ENCODE measurements around the gene CPT1B. TPM values are rescaled to one million over a fixed set of nuclear protein-coding genes. Genes with fewer than 3 reads are reported as not detected.

CPT1B gene
- total and polyA plus RNA-seq, 2 of the 4 experiments (the other 2 are of a cell fraction): 0.36 to 1.8 TPM

DNA sequence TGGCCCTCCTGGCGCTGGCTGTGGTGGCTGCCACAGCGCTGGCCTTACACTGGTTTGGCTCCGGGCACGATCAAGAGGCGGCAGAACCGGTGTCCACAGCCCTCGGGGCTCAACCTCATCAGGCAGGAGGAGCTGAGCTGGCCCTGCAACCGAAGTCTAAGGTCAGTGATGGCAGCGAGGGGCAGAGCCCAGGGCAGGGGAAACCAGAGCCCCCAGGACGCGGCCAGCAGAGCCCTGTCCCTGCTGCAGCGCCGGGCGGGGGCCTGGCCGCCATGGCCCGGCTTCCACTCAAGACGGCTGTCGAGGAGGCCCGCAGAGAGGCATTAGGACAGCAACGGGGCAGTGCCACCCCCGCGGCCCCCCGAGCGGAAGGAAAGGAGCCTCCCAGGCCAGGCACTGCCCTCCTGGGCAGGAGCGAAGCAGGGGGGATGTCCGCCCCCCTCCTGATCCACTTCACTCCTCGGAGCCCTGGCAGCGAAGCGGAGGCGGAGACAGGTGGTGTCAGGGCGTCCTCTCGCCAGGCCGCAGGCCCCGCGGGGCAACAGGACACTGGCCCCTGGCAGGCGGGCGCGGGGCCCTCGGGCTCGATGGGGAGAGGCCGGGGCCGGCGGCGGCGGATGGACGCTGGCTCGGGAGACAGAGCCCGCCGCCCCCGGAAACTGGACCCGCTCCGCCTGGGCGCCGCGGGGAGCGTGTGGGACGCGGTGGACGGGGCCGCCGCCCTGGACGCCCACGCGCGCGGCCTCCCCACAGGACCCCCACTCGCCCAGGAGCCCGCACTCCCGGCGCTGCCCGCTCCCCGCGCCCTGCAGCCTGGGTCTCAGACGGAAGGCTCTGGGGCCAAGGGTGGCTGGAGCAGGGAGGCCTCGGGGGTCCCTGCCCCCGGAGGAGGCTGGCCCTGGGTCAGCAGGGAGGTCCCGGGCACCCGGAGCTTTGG lies 31.6 kb downstream of the CPT1B start:
- 50% methylated on average over 44 of the region's 78 CpGs; no CpG with 5 or more reads in 1 of the 2 experiments for WGBS, 2 experiments (ENCODE audit: extremely low coverage in 2 of 2, insufficient read length in 1 of 2)
- intact Hi-C loops (cut with micrococcal nuclease): no loop called here
- Histone ChIP-seq H2BK20ac (ENCODE audit: low read depth, low read length) (no peak overlapping the region), H4K8ac (ENCODE audit: low read depth in 2 of 2, low read length in 2 of 2) (no peak overlapping the region), H2AFZ (replicated peaks; ENCODE audit: low read length, poor library complexity) (no peak overlapping the region), H3K27ac (ENCODE audit: insufficient read depth, low read length) (no peak overlapping the region), H4K20me1 (ENCODE audit: insufficient read depth, low read length) (no peaks in the 10 kb centered on the region), H3K9ac (ENCODE audit: low read depth, low read length) (no peak overlapping the region), H3K18ac (ENCODE audit: low read depth, low read length) (no peak overlapping the region; the same call in 1 of the 2 replicates), H2BK120ac (ENCODE audit: low read depth, low read length) (no peak overlapping the region), H2AK5ac (ENCODE audit: low read depth, low read length) (no peak overlapping the region; the same call in 1 of the 2 replicates), H3K79me1 (ENCODE audit: low read depth in 1 of 2, low read length in 2 of 2) (no peaks in the 10 kb centered on the region), H2BK15ac (ENCODE audit: low read depth, low read length) (no peak overlapping the region), H4K91ac (ENCODE audit: insufficient read depth, low read depth, low read length) (no peak overlapping the region), H4K5ac (ENCODE audit: low read depth, low read length) (no peak overlapping the region; the same call in 1 of the 2 replicates), H2AK9ac (replicated peaks; ENCODE audit: low read depth, low read length, poor library complexity) (no peak overlapping the region), H3K14ac (replicated peaks; ENCODE audit: low read depth, low read length) (no peak overlapping the region), H3K4me1 (ENCODE audit: control insufficient read depth, insufficient read depth, low read length) (no peaks in the 10 kb centered on the region; the same call in 1 of the 2 replicates), H3K23ac (ENCODE audit: low read depth, low read length) (no peak overlapping the region), H3K4ac (ENCODE audit: low read depth, low read length) (no peak overlapping the region), H3K4me3 (ENCODE audit: insufficient read depth, low read depth, low read length) (no peak overlapping the region), H3K9me1 (ENCODE audit: insufficient read depth, low read length) (0 out of 2 replicates have a peak, but pooled peaks cover 2% of the 10 kb centered on the region), H3K4me2 (ENCODE audit: low read depth, low read length) (no peak overlapping the region), H3K36me3 (ENCODE audit: control insufficient read depth, insufficient read depth, low read length) (no peaks in the 10 kb centered on the region), H3K27me3 (ENCODE audit: control insufficient read depth, insufficient read depth, low read length) (peaks cover 65% of the 10 kb centered on the region), H3K56ac (ENCODE audit: extremely low read depth, insufficient read depth, low read length) (no peak overlapping the region), H2BK5ac (ENCODE audit: low read depth, low read length, poor library complexity, severe bottlenecking) (no peak overlapping the region), H3K9me3 (ENCODE audit: control insufficient read depth, insufficient read depth, low read length) (no peaks in the 10 kb centered on the region)
- ATAC-seq (ENCODE audit: low read depth): no peak
- in situ Hi-C loops (cut with MboI; ENCODE audit: low sequenced_read_pairs): no loop called here
- dilution Hi-C loops (cut with HindIII; ENCODE audit: low sequenced_read_pairs, unreplicated experiment): no loop called here
- no TSS peak for BruUV-seq (replicated peaks)
- no peak for DNase-seq
- CTCF ChIA-PET: no interaction called here
- POLR2A ChIA-PET (ENCODE audit: unreplicated experiment): no interaction called here
- TF ChIP-seq BHLHE40 (IDR thresholded peaks at IDR 0.05; ENCODE audit: low read depth, low read length) (no peak), RAD21 (IDR thresholded peaks at IDR 0.05; ENCODE audit: low read length) (no peak), SMC3 (IDR thresholded peaks at IDR 0.05; ENCODE audit: low read depth, low read length) (no peak), POLR2A (IDR thresholded peaks at IDR 0.05; ENCODE audit: low read depth, low read length) (no peak), RFX5 (IDR thresholded peaks at IDR 0.05; ENCODE audit: low read depth, low read length) (no peak), RCOR1 (IDR thresholded peaks at IDR 0.05; ENCODE audit: insufficient replicate concordance, low read length) (no peak), MAFK (IDR thresholded peaks at IDR 0.05; ENCODE audit: low read depth, low read length) (no peak), CEBPB (IDR thresholded peaks at IDR 0.05; ENCODE audit: low read depth, low read length) (no peak), FOS (IDR thresholded peaks at IDR 0.05; ENCODE audit: low read depth, low read length) (no peak), MXI1 (IDR thresholded peaks at IDR 0.05; ENCODE audit: borderline replicate concordance, low read depth, low read length) (no peak), NFE2L2 (IDR thresholded peaks at IDR 0.05; ENCODE audit: low read depth, low read length) (no peak)
- TF ChIP-seq, protein P1, sequence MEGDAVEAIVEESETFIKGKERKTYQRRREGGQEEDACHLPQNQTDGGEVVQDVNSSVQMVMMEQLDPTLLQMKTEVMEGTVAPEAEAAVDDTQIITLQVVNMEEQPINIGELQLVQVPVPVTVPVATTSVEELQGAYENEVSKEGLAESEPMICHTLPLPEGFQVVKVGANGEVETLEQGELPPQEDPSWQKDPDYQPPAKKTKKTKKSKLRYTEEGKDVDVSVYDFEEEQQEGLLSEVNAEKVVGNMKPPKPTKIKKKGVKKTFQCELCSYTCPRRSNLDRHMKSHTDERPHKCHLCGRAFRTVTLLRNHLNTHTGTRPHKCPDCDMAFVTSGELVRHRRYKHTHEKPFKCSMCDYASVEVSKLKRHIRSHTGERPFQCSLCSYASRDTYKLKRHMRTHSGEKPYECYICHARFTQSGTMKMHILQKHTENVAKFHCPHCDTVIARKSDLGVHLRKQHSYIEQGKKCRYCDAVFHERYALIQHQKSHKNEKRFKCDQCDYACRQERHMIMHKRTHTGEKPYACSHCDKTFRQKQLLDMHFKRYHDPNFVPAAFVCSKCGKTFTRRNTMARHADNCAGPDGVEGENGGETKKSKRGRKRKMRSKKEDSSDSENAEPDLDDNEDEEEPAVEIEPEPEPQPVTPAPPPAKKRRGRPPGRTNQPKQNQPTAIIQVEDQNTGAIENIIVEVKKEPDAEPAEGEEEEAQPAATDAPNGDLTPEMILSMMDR (conservative IDR thresholded peaks at IDR 0.05; ENCODE audit: low read depth, low read length): no peak
- TF ChIP-seq, protein P2, sequence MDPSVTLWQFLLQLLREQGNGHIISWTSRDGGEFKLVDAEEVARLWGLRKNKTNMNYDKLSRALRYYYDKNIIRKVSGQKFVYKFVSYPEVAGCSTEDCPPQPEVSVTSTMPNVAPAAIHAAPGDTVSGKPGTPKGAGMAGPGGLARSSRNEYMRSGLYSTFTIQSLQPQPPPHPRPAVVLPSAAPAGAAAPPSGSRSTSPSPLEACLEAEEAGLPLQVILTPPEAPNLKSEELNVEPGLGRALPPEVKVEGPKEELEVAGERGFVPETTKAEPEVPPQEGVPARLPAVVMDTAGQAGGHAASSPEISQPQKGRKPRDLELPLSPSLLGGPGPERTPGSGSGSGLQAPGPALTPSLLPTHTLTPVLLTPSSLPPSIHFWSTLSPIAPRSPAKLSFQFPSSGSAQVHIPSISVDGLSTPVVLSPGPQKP (IDR thresholded peaks at IDR 0.05; ENCODE audit: borderline replicate concordance, low read depth, low read length): no peak
- TF ChIP-seq, protein P3, sequence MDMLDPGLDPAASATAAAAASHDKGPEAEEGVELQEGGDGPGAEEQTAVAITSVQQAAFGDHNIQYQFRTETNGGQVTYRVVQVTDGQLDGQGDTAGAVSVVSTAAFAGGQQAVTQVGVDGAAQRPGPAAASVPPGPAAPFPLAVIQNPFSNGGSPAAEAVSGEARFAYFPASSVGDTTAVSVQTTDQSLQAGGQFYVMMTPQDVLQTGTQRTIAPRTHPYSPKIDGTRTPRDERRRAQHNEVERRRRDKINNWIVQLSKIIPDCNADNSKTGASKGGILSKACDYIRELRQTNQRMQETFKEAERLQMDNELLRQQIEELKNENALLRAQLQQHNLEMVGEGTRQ (IDR thresholded peaks at IDR 0.05; ENCODE audit: low read depth, low read length): no peak

Data from IMR-90 (cell line).